GM23338 (cell line): Measurements from ENCODE around the gene IL1B. TPM values are rescaled to one million over a fixed set of nuclear protein-coding genes. Genes with fewer than 3 reads are reported as not detected.

Experiments
- ATAC-seq: fragments of 200-7000 bp; cut with Tn5 transposase; 3 replicates; pipeline ENCODE4 v1.9.1; 2020
- DNase-seq: peaks from one replicate; pipeline ENCODE4 v3.0.0-alpha.2; 2015; ENCODE audit warnings: low spot score
- H2AFZ ChIP-seq: fragments of 200-600 bp; sonication (generic); 2 replicates; pipeline ENCODE4 v1.8.0; 2016; ENCODE audit warnings: antibody characterized with exemption, mild to moderate bottlenecking, moderate library complexity
- H3F3A ChIP-seq: fragments of 200-600 bp; sonication (generic); replicated peaks from 2 replicates; pipeline ENCODE4 v1.8.0; 2017; ENCODE audit warnings: antibody characterized with exemption, mixed run types, low read depth
- H3K27ac ChIP-seq: fragments of 200-600 bp; sonication (generic); 2 replicates; pipeline ENCODE4 v1.6.1; 2016; ENCODE audit warnings: low read depth
- H3K27me3 ChIP-seq: fragments of 200-600 bp; sonication (generic); 2 replicates; pipeline ENCODE4 v1.8.0; 2016; ENCODE audit warnings: mild to moderate bottlenecking, mixed run types, moderate library complexity; ENCODE audit not compliant: insufficient read depth
- H3K36me3 ChIP-seq: fragments of 200-600 bp; sonication (generic); 2 replicates; pipeline ENCODE4 v1.8.0; 2016; ENCODE audit warnings: mild to moderate bottlenecking; ENCODE audit not compliant: insufficient read depth
- H3K4me1 ChIP-seq: fragments of 200-600 bp; sonication (generic); 2 replicates; pipeline ENCODE4 v1.8.0; 2016; ENCODE audit warnings: mild to moderate bottlenecking, moderate library complexity; ENCODE audit not compliant: insufficient read depth
- H3K4me2 ChIP-seq: fragments of 200-600 bp; sonication (generic); 2 replicates; pipeline ENCODE4 v1.7.1; 2017; ENCODE audit warnings: mixed run types
- H3K4me3 ChIP-seq: fragments of 200-600 bp; sonication (generic); 2 replicates; pipeline ENCODE4 v1.6.1; 2016; ENCODE audit warnings: mixed run types
- H3K79me2 ChIP-seq: fragments of 200-600 bp; sonication (generic); replicated peaks from 2 replicates; pipeline ENCODE4 v1.8.0; 2017; ENCODE audit warnings: mild to moderate bottlenecking; ENCODE audit not compliant: insufficient read depth
- H3K9me2 ChIP-seq: fragments of 200-600 bp; sonication (generic); 2 replicates; pipeline ENCODE4 v1.8.0; 2017; ENCODE audit not compliant: insufficient read depth
- H4K20me1 ChIP-seq: fragments of 200-600 bp; sonication (generic); replicated peaks from 2 replicates; pipeline ENCODE4 v1.8.0; 2017; ENCODE audit warnings: mild to moderate bottlenecking; ENCODE audit not compliant: insufficient read depth
- H3K27ac Mint-ChIP-seq: 2 replicates; pipeline ENCODE4 v1.8.0; 2020; ENCODE audit warnings: inconsistent platforms, mild to moderate bottlenecking, moderate library complexity, mixed read lengths
- H3K27me3 Mint-ChIP-seq: 3 replicates; pipeline ENCODE4 v1.8.0; 2022; ENCODE audit warnings: low read depth, mild to moderate bottlenecking, moderate library complexity, mixed read lengths, inconsistent platforms; ENCODE audit not compliant: insufficient read depth, poor library complexity
- H3K36me3 Mint-ChIP-seq: 3 replicates; pipeline ENCODE4 v1.8.0; 2021; ENCODE audit warnings: low read depth, mild to moderate bottlenecking, inconsistent platforms, moderate library complexity, mixed read lengths
- H3K4me1 Mint-ChIP-seq: 3 replicates; pipeline ENCODE4 v1.8.0; 2020; ENCODE audit warnings: mild to moderate bottlenecking, inconsistent platforms, mixed read lengths
- H3K4me3 Mint-ChIP-seq: 3 replicates; pipeline ENCODE4 v1.8.0; 2021; ENCODE audit warnings: moderate library complexity, mild to moderate bottlenecking, inconsistent platforms, mixed read lengths
- H3K9me3 Mint-ChIP-seq: 3 replicates; pipeline ENCODE4 v1.8.0; 2020; ENCODE audit warnings: moderate library complexity, mild to moderate bottlenecking, inconsistent platforms, mixed read lengths
- EZH2 ChIP-seq: fragments of 200-600 bp; sonication (generic); IDR thresholded peaks from one replicate; pipeline ENCODE4 v1.8.0; 2017; ENCODE audit warnings: antibody characterized with exemption, mild to moderate bottlenecking, low read depth; ENCODE audit not compliant: unreplicated experiment
- EZH2phosphoT487 ChIP-seq: fragments of 200-600 bp; sonication (generic); IDR thresholded peaks from one replicate; pipeline ENCODE4 v1.8.1; 2018; ENCODE audit warnings: antibody characterized with exemption; ENCODE audit not compliant: unreplicated experiment
- JUNB ChIP-seq: IDR thresholded peaks from one replicate; pipeline ENCODE4 v1.6.1; 2016; ENCODE audit warnings: antibody characterized with exemption; ENCODE audit not compliant: unreplicated experiment
- NANOG ChIP-seq: IDR thresholded peaks from 2 replicates; pipeline ENCODE4 v1.6.1; 2016; ENCODE audit warnings: antibody characterized with exemption, borderline replicate concordance
- POLR2AphosphoS5 ChIP-seq: IDR thresholded peaks from 2 replicates; pipeline ENCODE4 v1.6.1; 2016; ENCODE audit warnings: antibody characterized with exemption, low read depth
- STAT1 ChIP-seq: IDR thresholded peaks from one replicate; pipeline ENCODE4 v1.6.1; 2016; ENCODE audit warnings: antibody characterized with exemption; ENCODE audit not compliant: unreplicated experiment
- ZNF114 ChIP-seq: fragments of 250-450 bp; sonication (Bioruptor Pico); IDR thresholded peaks from 2 replicates; pipeline ENCODE4 v1.5.0; 2020; ENCODE audit warnings: mild to moderate bottlenecking, moderate library complexity
- ZNF331 ChIP-seq: fragments of 250-450 bp; sonication (Bioruptor Pico); IDR thresholded peaks from 2 replicates; pipeline ENCODE4 v1.5.0; 2020; ENCODE audit warnings: low read depth, mild to moderate bottlenecking, moderate library complexity
- polyA plus RNA-seq: library from polyadenylated mRNA; unstranded; fragments of >200 nt; fragmentation: Nextera tagmentation; extraction: Ambion mirVana; gene quantifications from 2 replicates; pipeline ENCODE4 v1.2.1, GENCODE V29; 2016
- total RNA-seq: library from RNA; depleted of rRNA; stranded (reverse); fragments of >200 nt; shearing (Covaris generic); gene quantifications from 2 replicates; pipeline ENCODE4 v1.2.3, GENCODE V29; 2014
- TF ChIP-seq, protein P1 (sequence below), 2 experiments: fragments of 200-600 bp in 1 of 2; sonication (generic) in 1 of 2; conservative IDR thresholded peaks; 2 replicates each; pipeline versions ENCODE4 v1.5.1 to v1.6.1; 2016 to 2017; ENCODE audit warnings: antibody characterized with exemption in 2 of 2, low read depth in 2 of 2, mild to moderate bottlenecking in 2 of 2, moderate library complexity in 1 of 2
- TF ChIP-seq, protein P2 (sequence below): fragments of 250-450 bp; sonication (Bioruptor Pico); IDR thresholded peaks from 2 replicates; pipeline ENCODE4 v1.5.0; 2020; ENCODE audit warnings: mild to moderate bottlenecking, moderate library complexity

The IL1B gene
- total and polyA plus RNA-seq, 2 experiments from 2014 or later = not detected

DNA sequence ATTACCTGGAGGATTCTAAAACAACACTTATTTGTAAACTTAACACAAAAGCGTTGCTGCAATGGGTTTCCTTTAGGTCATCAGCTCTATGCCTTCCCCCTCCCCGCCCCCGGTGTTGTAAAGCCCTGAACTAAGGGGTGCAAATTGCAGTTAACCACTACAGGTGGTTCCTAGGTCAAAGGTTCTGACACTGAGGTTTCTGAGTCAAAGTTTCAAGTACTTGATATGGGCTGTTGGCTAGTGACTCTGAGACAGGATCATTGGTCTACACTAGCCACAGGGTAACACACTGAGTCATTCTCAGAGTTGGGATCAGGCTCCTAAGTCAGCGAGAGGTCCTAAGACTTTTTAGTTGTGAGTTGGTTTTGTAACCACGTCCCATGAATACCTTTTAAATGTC is 15.4 kb downstream of the IL1B start (continued):
- TF ChIP-seq, protein P1, sequence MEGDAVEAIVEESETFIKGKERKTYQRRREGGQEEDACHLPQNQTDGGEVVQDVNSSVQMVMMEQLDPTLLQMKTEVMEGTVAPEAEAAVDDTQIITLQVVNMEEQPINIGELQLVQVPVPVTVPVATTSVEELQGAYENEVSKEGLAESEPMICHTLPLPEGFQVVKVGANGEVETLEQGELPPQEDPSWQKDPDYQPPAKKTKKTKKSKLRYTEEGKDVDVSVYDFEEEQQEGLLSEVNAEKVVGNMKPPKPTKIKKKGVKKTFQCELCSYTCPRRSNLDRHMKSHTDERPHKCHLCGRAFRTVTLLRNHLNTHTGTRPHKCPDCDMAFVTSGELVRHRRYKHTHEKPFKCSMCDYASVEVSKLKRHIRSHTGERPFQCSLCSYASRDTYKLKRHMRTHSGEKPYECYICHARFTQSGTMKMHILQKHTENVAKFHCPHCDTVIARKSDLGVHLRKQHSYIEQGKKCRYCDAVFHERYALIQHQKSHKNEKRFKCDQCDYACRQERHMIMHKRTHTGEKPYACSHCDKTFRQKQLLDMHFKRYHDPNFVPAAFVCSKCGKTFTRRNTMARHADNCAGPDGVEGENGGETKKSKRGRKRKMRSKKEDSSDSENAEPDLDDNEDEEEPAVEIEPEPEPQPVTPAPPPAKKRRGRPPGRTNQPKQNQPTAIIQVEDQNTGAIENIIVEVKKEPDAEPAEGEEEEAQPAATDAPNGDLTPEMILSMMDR (conservative IDR thresholded peaks at IDR 0.05; ENCODE audit: low read depth in 2 of 2) = no peak
- TF ChIP-seq ZNF114 (CRISPR knock-in tag) (no peak), EZH2 (no peak), EZH2phosphoT487 (no peak)

DNA sequence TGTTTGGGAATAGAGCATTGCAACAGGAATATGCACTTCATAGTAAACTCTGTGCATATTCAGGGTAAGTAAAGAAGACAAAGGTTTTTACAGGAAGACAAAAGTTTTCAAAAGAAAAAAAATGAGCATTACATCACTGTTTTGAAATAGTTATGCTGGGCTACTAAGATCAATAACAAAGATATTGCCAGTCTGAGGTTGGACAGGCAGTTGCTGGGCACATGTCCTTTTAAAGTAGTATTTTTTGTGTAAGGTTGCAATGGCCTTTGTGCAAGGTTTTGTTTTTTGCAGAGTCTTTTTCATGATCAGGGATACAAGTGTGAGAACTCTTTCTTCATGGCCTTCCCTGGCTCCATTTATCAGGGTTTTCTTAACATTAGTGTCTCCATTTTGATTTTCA is 16.2 kb downstream of the IL1B start:
- no peaks in the 10 kb centered on the region for H3K9me3 Mint-ChIP-seq
- H3K27ac ChIP-seq = no peak overlapping the region
- ATAC-seq (no peak), DNase-seq (no peak)
- no peaks in the 10 kb centered on the region; the same call in 2 of the 3 replicates for H3K36me3 Mint-ChIP-seq
- H3K36me3 ChIP-seq = no peaks in the 10 kb centered on the region
- H3K27me3 Mint-ChIP-seq = peaks cover 8% of the 10 kb centered on the region
- H3K4me1 ChIP-seq = peaks cover 24% of the 10 kb centered on the region
- no peak overlapping the region for H3K4me2 ChIP-seq
- H2AFZ ChIP-seq = no peak overlapping the region
- H3K27ac Mint-ChIP-seq = no peak overlapping the region
- H3F3A ChIP-seq = no peaks in the 10 kb centered on the region
- TF ChIP-seq JUNB = no peak
- TF ChIP-seq STAT1 = no peak
- no peak for TF ChIP-seq ZNF114 (CRISPR knock-in tag)
- H3K27me3 ChIP-seq = no peaks in the 10 kb centered on the region
- H3K4me3 ChIP-seq = no peak overlapping the region
- H3K4me3 Mint-ChIP-seq = no peak overlapping the region
- peaks cover 27% of the 10 kb centered on the region for H3K4me1 Mint-ChIP-seq
- no peaks in the 10 kb centered on the region for H3K9me2 ChIP-seq
- H3K79me2 ChIP-seq = no peaks in the 10 kb centered on the region
- no peaks in the 10 kb centered on the region for H4K20me1 ChIP-seq

DNA sequence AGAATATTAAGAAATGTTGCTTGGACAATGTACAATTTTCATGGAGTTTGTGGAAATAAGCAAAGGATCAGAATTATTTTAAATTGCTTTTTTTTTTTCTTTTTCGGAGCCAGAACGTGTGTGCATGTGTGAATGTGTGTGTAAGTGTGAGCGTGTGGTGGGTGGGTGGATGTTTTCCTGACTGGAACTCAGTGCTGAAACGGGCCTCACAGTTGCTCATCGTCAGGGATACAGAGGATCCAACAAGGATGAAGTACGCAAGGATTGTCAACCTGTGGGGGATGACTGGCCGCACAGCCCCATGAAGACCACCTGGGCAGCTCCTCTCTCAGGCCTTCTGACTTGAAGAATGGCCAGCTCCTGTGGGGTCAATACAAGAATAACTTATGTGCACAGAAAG is 17.5 kb downstream of the IL1B start:
- Mint-ChIP-seq H3K27me3 (peaks cover 8% of the 10 kb centered on the region), H3K36me3 (no peaks in the 10 kb centered on the region; the same call in 2 of the 3 replicates), H3K27ac (no peak overlapping the region; the same call in 1 of the 2 replicates), H3K9me3 (no peaks in the 10 kb centered on the region), H3K4me3 (no peak overlapping the region), H3K4me1 (peaks cover 32% of the 10 kb centered on the region)
- ATAC-seq (no peak), DNase-seq (no peak)
- peaks cover 27% of the 10 kb centered on the region for H3K4me1 ChIP-seq
- no peak overlapping the region for H2AFZ ChIP-seq
- H3K36me3 ChIP-seq = no peaks in the 10 kb centered on the region
- no peaks in the 10 kb centered on the region for H3F3A ChIP-seq
- no peaks in the 10 kb centered on the region for H3K9me2 ChIP-seq
- no peak overlapping the region for H3K27ac ChIP-seq
- no peaks in the 10 kb centered on the region for H3K27me3 ChIP-seq
- H3K4me3 ChIP-seq = no peak overlapping the region
- H3K4me2 ChIP-seq = no peak overlapping the region
- H3K79me2 ChIP-seq = no peaks in the 10 kb centered on the region
- H4K20me1 ChIP-seq = no peaks in the 10 kb centered on the region
- TF ChIP-seq POLR2AphosphoS5 = no peak
- TF ChIP-seq, protein P2, sequence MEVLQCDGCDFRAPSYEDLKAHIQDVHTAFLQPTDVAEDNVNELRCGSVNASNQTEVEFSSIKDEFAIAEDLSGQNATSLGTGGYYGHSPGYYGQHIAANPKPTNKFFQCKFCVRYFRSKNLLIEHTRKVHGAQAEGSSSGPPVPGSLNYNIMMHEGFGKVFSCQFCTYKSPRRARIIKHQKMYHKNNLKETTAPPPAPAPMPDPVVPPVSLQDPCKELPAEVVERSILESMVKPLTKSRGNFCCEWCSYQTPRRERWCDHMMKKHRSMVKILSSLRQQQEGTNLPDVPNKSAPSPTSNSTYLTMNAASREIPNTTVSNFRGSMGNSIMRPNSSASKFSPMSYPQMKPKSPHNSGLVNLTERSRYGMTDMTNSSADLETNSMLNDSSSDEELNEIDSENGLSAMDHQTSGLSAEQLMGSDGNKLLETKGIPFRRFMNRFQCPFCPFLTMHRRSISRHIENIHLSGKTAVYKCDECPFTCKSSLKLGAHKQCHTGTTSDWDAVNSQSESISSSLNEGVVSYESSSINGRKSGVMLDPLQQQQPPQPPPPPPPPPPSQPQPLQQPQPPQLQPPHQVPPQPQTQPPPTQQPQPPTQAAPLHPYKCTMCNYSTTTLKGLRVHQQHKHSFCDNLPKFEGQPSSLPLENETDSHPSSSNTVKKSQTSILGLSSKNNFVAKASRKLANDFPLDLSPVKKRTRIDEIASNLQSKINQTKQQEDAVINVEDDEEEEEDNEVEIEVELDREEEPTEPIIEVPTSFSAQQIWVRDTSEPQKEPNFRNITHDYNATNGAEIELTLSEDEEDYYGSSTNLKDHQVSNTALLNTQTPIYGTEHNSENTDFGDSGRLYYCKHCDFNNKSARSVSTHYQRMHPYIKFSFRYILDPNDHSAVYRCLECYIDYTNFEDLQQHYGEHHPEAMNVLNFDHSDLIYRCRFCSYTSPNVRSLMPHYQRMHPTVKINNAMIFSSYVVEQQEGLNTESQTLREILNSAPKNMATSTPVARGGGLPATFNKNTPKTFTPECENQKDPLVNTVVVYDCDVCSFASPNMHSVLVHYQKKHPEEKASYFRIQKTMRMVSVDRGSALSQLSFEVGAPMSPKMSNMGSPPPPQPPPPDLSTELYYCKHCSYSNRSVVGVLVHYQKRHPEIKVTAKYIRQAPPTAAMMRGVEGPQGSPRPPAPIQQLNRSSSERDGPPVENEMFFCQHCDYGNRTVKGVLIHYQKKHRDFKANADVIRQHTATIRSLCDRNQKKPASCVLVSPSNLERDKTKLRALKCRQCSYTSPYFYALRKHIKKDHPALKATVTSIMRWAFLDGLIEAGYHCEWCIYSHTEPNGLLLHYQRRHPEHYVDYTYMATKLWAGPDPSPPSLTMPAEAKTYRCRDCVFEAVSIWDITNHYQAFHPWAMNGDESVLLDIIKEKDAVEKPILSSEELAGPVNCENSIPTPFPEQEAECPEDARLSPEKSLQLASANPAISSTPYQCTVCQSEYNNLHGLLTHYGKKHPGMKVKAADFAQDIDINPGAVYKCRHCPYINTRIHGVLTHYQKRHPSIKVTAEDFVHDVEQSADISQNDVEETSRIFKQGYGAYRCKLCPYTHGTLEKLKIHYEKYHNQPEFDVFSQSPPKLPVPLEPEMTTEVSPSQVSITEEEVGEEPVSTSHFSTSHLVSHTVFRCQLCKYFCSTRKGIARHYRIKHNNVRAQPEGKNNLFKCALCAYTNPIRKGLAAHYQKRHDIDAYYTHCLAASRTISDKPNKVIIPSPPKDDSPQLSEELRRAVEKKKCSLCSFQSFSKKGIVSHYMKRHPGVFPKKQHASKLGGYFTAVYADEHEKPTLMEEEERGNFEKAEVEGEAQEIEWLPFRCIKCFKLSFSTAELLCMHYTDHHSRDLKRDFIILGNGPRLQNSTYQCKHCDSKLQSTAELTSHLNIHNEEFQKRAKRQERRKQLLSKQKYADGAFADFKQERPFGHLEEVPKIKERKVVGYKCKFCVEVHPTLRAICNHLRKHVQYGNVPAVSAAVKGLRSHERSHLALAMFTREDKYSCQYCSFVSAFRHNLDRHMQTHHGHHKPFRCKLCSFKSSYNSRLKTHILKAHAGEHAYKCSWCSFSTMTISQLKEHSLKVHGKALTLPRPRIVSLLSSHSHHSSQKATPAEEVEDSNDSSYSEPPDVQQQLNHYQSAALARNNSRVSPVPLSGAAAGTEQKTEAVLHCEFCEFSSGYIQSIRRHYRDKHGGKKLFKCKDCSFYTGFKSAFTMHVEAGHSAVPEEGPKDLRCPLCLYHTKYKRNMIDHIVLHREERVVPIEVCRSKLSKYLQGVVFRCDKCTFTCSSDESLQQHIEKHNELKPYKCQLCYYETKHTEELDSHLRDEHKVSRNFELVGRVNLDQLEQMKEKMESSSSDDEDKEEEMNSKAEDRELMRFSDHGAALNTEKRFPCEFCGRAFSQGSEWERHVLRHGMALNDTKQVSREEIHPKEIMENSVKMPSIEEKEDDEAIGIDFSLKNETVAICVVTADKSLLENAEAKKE = no peak
- no peak for TF ChIP-seq NANOG
- no peak for TF ChIP-seq ZNF331
- TF ChIP-seq EZH2phosphoT487 = no peak
- TF ChIP-seq, protein P1 (conservative IDR thresholded peaks at IDR 0.05; ENCODE audit: low read depth in 2 of 2) = no peak
- no peak for TF ChIP-seq STAT1
